ENCODE results near the gene TMPRSS11D.

Gene TMPRSS11D

GRCh38 chr4:67892253-67892652, 8.5 kb upstream of the TMPRSS11D start:
- FAIRE-seq: no peak

DNA sequence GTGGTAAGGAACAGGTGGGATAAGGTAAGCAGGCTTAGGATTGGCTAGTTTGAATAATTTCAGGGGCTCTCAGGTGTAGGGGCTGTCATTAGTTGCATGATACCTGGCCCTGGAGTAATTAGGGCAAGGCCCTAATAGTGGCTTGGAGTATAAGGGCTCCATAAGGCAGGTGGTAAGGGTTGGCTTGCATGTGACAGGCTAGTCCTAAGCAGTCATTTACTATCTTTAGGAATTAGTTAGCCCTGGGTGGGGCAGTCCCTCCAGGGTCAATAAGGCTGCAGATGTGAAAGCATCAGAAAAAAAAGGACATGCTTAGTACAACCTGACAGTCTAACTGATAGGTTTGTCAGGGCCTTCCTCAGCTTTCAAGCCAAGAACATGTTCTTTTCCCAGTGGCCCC, 7.8 kb upstream of the TMPRSS11D start:
- DNase-seq (ENCODE audit: insufficient read length, low spot score): no peak
- FAIRE-seq: no peak
- TF ChIP-seq POLR2AphosphoS5 (IDR thresholded peaks at IDR 0.05; ENCODE audit: low read depth, low read length): no peak
- no peak for TF ChIP-seq TAF1 (IDR thresholded peaks at IDR 0.05; ENCODE audit: low read depth, low read length)
- no peak for TF ChIP-seq PAX5 (IDR thresholded peaks at IDR 0.05; ENCODE audit: insufficient read depth, low read length, severe bottlenecking)
- no peak for TF ChIP-seq POLR2A (IDR thresholded peaks at IDR 0.05; ENCODE audit: low read depth, low read length)
- no peak for TF ChIP-seq SPI1 (IDR thresholded peaks at IDR 0.05; ENCODE audit: low read depth, low read length)
- TF ChIP-seq POU2F2 (IDR thresholded peaks at IDR 0.05; ENCODE audit: low read depth, low read length): no peak

More at GRCh38 chr4:67892253-67892652, 8.5 kb upstream of the TMPRSS11D start:
- TF ChIP-seq PAX5 (IDR thresholded peaks at IDR 0.05; ENCODE audit: insufficient read depth, low read length, severe bottlenecking) (no peak), TAF1 (IDR thresholded peaks at IDR 0.05; ENCODE audit: low read depth, low read length) (no peak), POLR2AphosphoS5 (IDR thresholded peaks at IDR 0.05; ENCODE audit: low read depth, low read length) (no peak), POU2F2 (IDR thresholded peaks at IDR 0.05; ENCODE audit: low read depth, low read length) (no peak), SPI1 (IDR thresholded peaks at IDR 0.05; ENCODE audit: low read depth, low read length) (no peak), POLR2A (IDR thresholded peaks at IDR 0.05; ENCODE audit: low read depth, low read length) (no peak)
- no peak for DNase-seq (ENCODE audit: insufficient read length, low spot score)

DNA sequence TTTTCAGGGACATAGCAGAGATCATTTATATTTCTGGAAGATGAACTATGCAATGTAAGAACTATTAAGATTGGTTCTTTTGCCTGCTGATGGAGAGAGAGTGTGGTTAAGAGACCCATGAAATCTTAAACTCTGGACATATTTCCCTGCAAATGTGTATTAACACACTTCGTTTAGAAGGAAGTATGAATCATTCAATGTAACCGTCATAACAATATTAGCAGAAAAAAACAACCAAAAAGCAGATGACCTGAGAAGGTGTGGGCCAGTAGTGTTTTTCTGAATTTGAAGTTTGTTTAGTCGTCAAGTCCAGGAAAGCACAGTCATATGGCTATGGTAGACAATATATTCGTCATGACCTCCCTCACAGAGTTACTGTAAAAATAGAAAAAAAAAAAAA, 2.5 kb upstream of the TMPRSS11D start:
- FAIRE-seq (no peak), DNase-seq (ENCODE audit: insufficient read length, low spot score) (no peak)
- TF ChIP-seq SPI1 (IDR thresholded peaks at IDR 0.05; ENCODE audit: low read depth, low read length) (no peak), PAX5 (IDR thresholded peaks at IDR 0.05; ENCODE audit: insufficient read depth, low read length, severe bottlenecking) (no peak), TAF1 (IDR thresholded peaks at IDR 0.05; ENCODE audit: low read depth, low read length) (no peak), POU2F2 (IDR thresholded peaks at IDR 0.05; ENCODE audit: low read depth, low read length) (no peak), POLR2AphosphoS5 (IDR thresholded peaks at IDR 0.05; ENCODE audit: low read depth, low read length) (no peak), POLR2A (IDR thresholded peaks at IDR 0.05; ENCODE audit: low read depth, low read length) (no peak)

- TF ChIP-seq POU2F2 (IDR thresholded peaks at IDR 0.05; ENCODE audit: low read depth, low read length) (no peak), TAF1 (IDR thresholded peaks at IDR 0.05; ENCODE audit: low read depth, low read length) (no peak), SPI1 (IDR thresholded peaks at IDR 0.05; ENCODE audit: low read depth, low read length) (no peak), POLR2AphosphoS5 (IDR thresholded peaks at IDR 0.05; ENCODE audit: low read depth, low read length) (no peak), POLR2A (IDR thresholded peaks at IDR 0.05; ENCODE audit: low read depth, low read length) (no peak), PAX5 (IDR thresholded peaks at IDR 0.05; ENCODE audit: insufficient read depth, low read length, severe bottlenecking) (no peak)
- no peak for DNase-seq (ENCODE audit: insufficient read length, low spot score)
- no peak for FAIRE-seq
Measured at GRCh38 chr4:67885762-67886161, 2.0 kb upstream of the TMPRSS11D start.

DNA sequence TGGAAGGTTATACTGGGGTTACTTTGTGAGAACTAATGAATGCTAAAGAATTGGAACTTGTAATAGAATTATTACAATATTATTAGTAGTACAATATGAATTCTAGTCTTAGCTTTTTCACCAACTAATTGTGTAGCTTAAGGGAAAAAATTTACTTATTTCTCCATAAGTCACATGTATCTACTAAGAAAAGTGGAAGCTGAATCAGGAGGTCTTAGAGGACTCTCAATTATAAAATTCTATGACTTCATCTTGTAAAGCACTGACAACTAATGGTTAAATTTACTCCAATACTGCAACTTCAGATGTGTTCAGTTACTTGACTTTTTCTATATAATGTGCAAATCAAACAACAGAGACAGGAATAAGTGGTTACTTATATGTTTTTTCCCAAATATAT, 899 bp upstream of the TMPRSS11D start:
- TF ChIP-seq POLR2AphosphoS5 (IDR thresholded peaks at IDR 0.05; ENCODE audit: low read depth, low read length) (no peak), SPI1 (IDR thresholded peaks at IDR 0.05; ENCODE audit: low read depth, low read length) (no peak), TAF1 (IDR thresholded peaks at IDR 0.05; ENCODE audit: low read depth, low read length) (no peak)
- FAIRE-seq (no peak), DNase-seq (ENCODE audit: insufficient read length, low spot score) (no peak)

DNA sequence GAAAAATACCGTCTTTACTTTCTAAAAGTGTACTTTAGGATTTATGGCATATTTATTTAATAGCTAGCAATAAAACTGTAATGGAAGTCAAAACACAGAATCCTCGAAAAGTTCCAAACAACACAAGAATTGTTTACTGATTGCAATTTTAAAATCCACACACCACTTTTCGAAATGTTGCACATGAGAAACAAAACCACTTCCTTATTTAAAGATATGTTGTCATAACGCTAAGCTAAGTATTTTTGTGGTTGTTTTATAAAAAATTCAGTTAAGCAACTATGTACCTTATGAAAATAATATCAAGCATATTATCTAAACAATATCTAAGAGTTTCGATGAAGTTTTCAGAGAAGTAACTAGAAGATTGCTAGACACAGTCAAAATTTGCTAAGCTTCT, 344 bp downstream of the TMPRSS11D start:
- DNase-seq (ENCODE audit: insufficient read length, low spot score) (no peak), FAIRE-seq (no peak)

DNA sequence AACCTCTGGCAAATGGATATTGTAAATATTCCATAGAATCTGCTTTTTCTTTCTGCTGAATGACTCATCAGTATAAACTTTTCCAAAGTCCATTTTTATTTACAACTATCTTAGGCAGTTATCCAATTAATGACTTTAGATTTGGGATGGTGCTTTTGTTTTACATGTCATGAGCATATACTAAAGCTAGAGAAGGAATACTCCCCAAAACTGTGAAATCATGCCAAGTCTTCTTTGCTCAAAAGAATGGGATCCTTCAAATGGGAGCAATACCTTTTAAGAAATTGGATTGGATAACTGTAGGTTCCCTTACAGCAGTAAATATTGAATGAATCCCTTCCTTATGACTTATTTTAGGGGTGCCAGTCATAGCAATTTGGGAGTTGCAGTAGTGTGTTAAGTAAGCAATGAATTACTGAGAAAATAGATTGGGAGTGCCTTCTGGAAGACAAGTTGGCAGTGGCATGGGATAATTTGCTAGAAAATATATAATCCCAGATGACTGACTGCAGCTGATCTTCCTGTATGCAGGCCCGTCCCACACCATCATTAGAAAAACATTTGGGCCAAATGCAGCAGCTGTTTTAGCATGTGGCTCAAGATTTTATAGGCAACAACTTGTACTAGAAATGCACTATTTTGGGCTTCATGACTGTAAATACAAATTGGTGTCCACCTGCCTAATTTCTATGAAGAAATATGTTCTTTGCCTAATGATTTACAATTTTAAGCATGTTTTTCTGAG, 2.8 kb downstream of the TMPRSS11D start:
- FAIRE-seq (no peak), DNase-seq (ENCODE audit: insufficient read length, low spot score) (no peak)
- TF ChIP-seq POLR2A (IDR thresholded peaks at IDR 0.05; ENCODE audit: low read depth, low read length): no peak
- no peak for TF ChIP-seq POU2F2 (IDR thresholded peaks at IDR 0.05; ENCODE audit: low read depth, low read length)
- TF ChIP-seq SPI1 (IDR thresholded peaks at IDR 0.05; ENCODE audit: low read depth, low read length): no peak
- no peak for TF ChIP-seq PAX5 (IDR thresholded peaks at IDR 0.05; ENCODE audit: insufficient read depth, low read length, severe bottlenecking)
- no peak for TF ChIP-seq TAF1 (IDR thresholded peaks at IDR 0.05; ENCODE audit: low read depth, low read length)
- no peak for TF ChIP-seq POLR2AphosphoS5 (IDR thresholded peaks at IDR 0.05; ENCODE audit: low read depth, low read length)

More for the DNA sequence above, 344 bp downstream of the TMPRSS11D start:
- TF ChIP-seq POLR2A (IDR thresholded peaks at IDR 0.05; ENCODE audit: low read depth, low read length) (no peak), POU2F2 (IDR thresholded peaks at IDR 0.05; ENCODE audit: low read depth, low read length) (no peak), POLR2AphosphoS5 (IDR thresholded peaks at IDR 0.05; ENCODE audit: low read depth, low read length) (no peak), PAX5 (IDR thresholded peaks at IDR 0.05; ENCODE audit: insufficient read depth, low read length, severe bottlenecking) (no peak), SPI1 (IDR thresholded peaks at IDR 0.05; ENCODE audit: low read depth, low read length) (no peak), TAF1 (IDR thresholded peaks at IDR 0.05; ENCODE audit: low read depth, low read length) (no peak)

DNA sequence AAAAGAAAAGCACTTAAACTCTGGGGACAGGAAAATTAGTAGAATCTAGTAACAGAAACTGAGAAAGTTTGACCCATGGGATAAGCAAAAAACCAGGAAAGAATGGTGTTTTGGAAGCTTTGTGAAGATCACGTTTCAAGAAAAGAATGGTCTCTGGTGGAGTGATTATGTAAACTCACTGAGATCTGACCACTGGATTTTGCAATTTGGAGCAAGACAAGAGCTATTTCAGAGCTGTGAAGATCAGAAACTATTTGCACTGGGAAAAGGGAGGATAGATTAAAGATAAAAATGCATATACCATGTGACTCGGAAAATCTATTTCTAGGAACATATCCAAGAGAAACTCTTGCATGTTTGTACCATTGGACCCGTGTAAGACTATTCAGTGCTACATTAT, 4.3 kb downstream of the TMPRSS11D start:
- no peak for FAIRE-seq

GRCh38 chr4:67877086-67877485, 6.7 kb downstream of the TMPRSS11D start:
- DNase-seq (ENCODE audit: insufficient read length, low spot score) (no peak), FAIRE-seq (no peak)
- TF ChIP-seq POLR2AphosphoS5 (IDR thresholded peaks at IDR 0.05; ENCODE audit: low read depth, low read length) (no peak), POLR2A (IDR thresholded peaks at IDR 0.05; ENCODE audit: low read depth, low read length) (no peak), TAF1 (IDR thresholded peaks at IDR 0.05; ENCODE audit: low read depth, low read length) (no peak), POU2F2 (IDR thresholded peaks at IDR 0.05; ENCODE audit: low read depth, low read length) (no peak), SPI1 (IDR thresholded peaks at IDR 0.05; ENCODE audit: low read depth, low read length) (no peak), PAX5 (IDR thresholded peaks at IDR 0.05; ENCODE audit: insufficient read depth, low read length, severe bottlenecking) (no peak)

More for the DNA sequence above, 4.3 kb downstream of the TMPRSS11D start:
- TF ChIP-seq TAF1 (IDR thresholded peaks at IDR 0.05; ENCODE audit: low read depth, low read length) (no peak), POU2F2 (IDR thresholded peaks at IDR 0.05; ENCODE audit: low read depth, low read length) (no peak), SPI1 (IDR thresholded peaks at IDR 0.05; ENCODE audit: low read depth, low read length) (no peak)
- no peak for DNase-seq (ENCODE audit: insufficient read length, low spot score)

- FAIRE-seq: no peak
- DNase-seq (ENCODE audit: insufficient read length, low spot score): no peak
- TF ChIP-seq TAF1 (IDR thresholded peaks at IDR 0.05; ENCODE audit: low read depth, low read length): no peak
- TF ChIP-seq SPI1 (IDR thresholded peaks at IDR 0.05; ENCODE audit: low read depth, low read length): no peak
- TF ChIP-seq PAX5 (IDR thresholded peaks at IDR 0.05; ENCODE audit: insufficient read depth, low read length, severe bottlenecking): no peak
- no peak for TF ChIP-seq POLR2AphosphoS5 (IDR thresholded peaks at IDR 0.05; ENCODE audit: low read depth, low read length)
Measured at GRCh38 chr4:67874986-67875385, 8.8 kb downstream of the TMPRSS11D start.

Measured in GM12891 (cell line).